Measurements from ENCODE around the gene PPM1B. TPM values are rescaled to one million over a fixed set of nuclear protein-coding genes. Genes with fewer than 3 reads are reported as not detected.
A peak's percentile ranks its signal among the peaks of the same experiment; 100 is the strongest.

Gene PPM1B
- total and polyA plus RNA-seq, 2 experiments from 2014 or later: 17.4 to 19.7 TPM

GRCh38 chr2:44226753-44227152, 58.1 kb downstream of the PPM1B start:
- no peaks in the 10 kb centered on the region for H3K79me2 ChIP-seq (ENCODE audit: insufficient read depth)
- H2AFZ ChIP-seq: no peak overlapping the region
- in situ Hi-C loops (cut with MboI): no loop called here
- H3K9me2 ChIP-seq (ENCODE audit: insufficient read depth): no peaks in the 10 kb centered on the region
- no peak for TF ChIP-seq EZH2phosphoT487 (IDR thresholded peaks at IDR 0.05; ENCODE audit: insufficient read depth, low read depth)
- TF ChIP-seq EZH2 (IDR thresholded peaks at IDR 0.05; ENCODE audit: insufficient read depth, poor library complexity, severe bottlenecking): no peak
- H3K36me3 ChIP-seq (ENCODE audit: low read depth): no peaks in the 10 kb centered on the region
- H3K27ac ChIP-seq: no peak overlapping the region
- H3K9me3 ChIP-seq (ENCODE audit: low read depth): no peaks in the 10 kb centered on the region
- WGBS, 2 experiments (ENCODE audit: low coverage in 1 of 2, low lambda C conversion rate in 2 of 2, missing lambda C conversion rate in 2 of 2): 93 to 95% methylated on average over 2 of the region's 2 CpGs
- no peak overlapping the region for H3K4me3 ChIP-seq
- no peak overlapping the region for H3K9ac ChIP-seq
- no peak overlapping the region for H3K4me2 ChIP-seq (ENCODE audit: unreplicated experiment)
- H3K4me1 ChIP-seq (ENCODE audit: insufficient read depth): no peaks in the 10 kb centered on the region
- no peaks in the 10 kb centered on the region for H4K20me1 ChIP-seq (ENCODE audit: insufficient read depth)
- no peaks in the 10 kb centered on the region for H3K27me3 ChIP-seq (replicated peaks; ENCODE audit: insufficient read depth)
- DNase-seq: no peak
- peaks cover 6% of the 10 kb centered on the region; the same call in 1 of the 2 replicates for H3F3A ChIP-seq (ENCODE audit: insufficient read depth)

- Histone ChIP-seq H3K4me2 (ENCODE audit: unreplicated experiment) (no peak overlapping the region), H3K36me3 (ENCODE audit: low read depth) (no peaks in the 10 kb centered on the region), H3K27me3 (replicated peaks; ENCODE audit: insufficient read depth) (no peaks in the 10 kb centered on the region), H3K4me1 (ENCODE audit: insufficient read depth) (peaks cover 27% of the 10 kb centered on the region), H3K9ac (no peak overlapping the region), H4K20me1 (ENCODE audit: insufficient read depth) (no peaks in the 10 kb centered on the region), H3K79me2 (ENCODE audit: insufficient read depth) (no peaks in the 10 kb centered on the region), H3K4me3 (no peak overlapping the region), H2AFZ (no peak overlapping the region), H3F3A (ENCODE audit: insufficient read depth) (peaks cover 27% of the 10 kb centered on the region; the same call in 1 of the 2 replicates), H3K9me3 (ENCODE audit: low read depth) (no peaks in the 10 kb centered on the region), H3K9me2 (ENCODE audit: insufficient read depth) (no peaks in the 10 kb centered on the region), H3K27ac (no peak overlapping the region)
- WGBS, 2 experiments (ENCODE audit: low coverage in 1 of 2, low lambda C conversion rate in 2 of 2, missing lambda C conversion rate in 2 of 2): 93 to 96% methylated on average over 3 of the region's 3 CpGs
- TF ChIP-seq EZH2phosphoT487 (IDR thresholded peaks at IDR 0.05; ENCODE audit: insufficient read depth, low read depth): no peak
- no peak for TF ChIP-seq EZH2 (IDR thresholded peaks at IDR 0.05; ENCODE audit: insufficient read depth, poor library complexity, severe bottlenecking)
- DNase-seq: no peak
- in situ Hi-C loops (cut with MboI): no loop called here
Measured at GRCh38 chr2:44230378-44230777, 61.7 kb downstream of the PPM1B start.

- TF ChIP-seq EZH2phosphoT487 (IDR thresholded peaks at IDR 0.05; ENCODE audit: insufficient read depth, low read depth): no peak
- TF ChIP-seq EZH2 (IDR thresholded peaks at IDR 0.05; ENCODE audit: insufficient read depth, poor library complexity, severe bottlenecking): no peak
- H3K9me3 ChIP-seq (ENCODE audit: low read depth): no peaks in the 10 kb centered on the region
- no peak overlapping the region for H2AFZ ChIP-seq
- H3F3A ChIP-seq (ENCODE audit: insufficient read depth): peaks cover 29% of the 10 kb centered on the region; the same call in 1 of the 2 replicates
- WGBS, 2 experiments (ENCODE audit: low coverage in 1 of 2, low lambda C conversion rate in 2 of 2, missing lambda C conversion rate in 2 of 2): 26 to 30% methylated on average over 2 of the region's 2 CpGs
- no peaks in the 10 kb centered on the region for H4K20me1 ChIP-seq (ENCODE audit: insufficient read depth)
- H3K27ac ChIP-seq: peak overlapping the region; percentile 1; the same call in 1 of the 2 replicates
- in situ Hi-C loops (cut with MboI): no loop called here
- peaks cover 40% of the 10 kb centered on the region for H3K4me1 ChIP-seq (ENCODE audit: insufficient read depth)
- H3K36me3 ChIP-seq (ENCODE audit: low read depth): no peaks in the 10 kb centered on the region
- no peak overlapping the region for H3K4me3 ChIP-seq
- no peak overlapping the region for H3K9ac ChIP-seq
- H3K79me2 ChIP-seq (ENCODE audit: insufficient read depth): no peaks in the 10 kb centered on the region
- peak overlapping the region; percentile 27 for H3K4me2 ChIP-seq (ENCODE audit: unreplicated experiment)
- peak; percentile 76 for DNase-seq
- no peaks in the 10 kb centered on the region for H3K9me2 ChIP-seq (ENCODE audit: insufficient read depth)
- no peaks in the 10 kb centered on the region for H3K27me3 ChIP-seq (replicated peaks; ENCODE audit: insufficient read depth)
Measured at GRCh38 chr2:44233450-44234128, 64.9 kb downstream of the PPM1B start.

DNA sequence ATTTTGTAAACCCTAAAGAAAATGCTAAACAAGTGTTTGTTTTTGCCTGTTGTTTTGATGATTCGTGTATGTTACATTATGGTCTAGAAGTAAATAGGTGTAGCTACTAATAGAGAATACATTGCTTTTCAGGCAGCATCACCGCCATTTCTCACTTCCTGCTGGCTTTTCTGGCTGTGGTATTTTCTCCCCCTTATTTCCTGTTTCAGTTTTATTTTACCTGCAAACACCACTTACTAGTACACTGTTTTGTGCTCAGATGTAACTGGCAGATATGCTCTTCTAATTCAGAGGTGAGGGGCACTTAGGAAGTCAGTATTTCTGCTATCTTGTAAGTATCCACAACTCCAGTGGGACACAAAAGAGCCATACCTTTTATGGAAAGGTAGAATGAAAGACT, 68.5 kb downstream of the PPM1B start:
- Histone ChIP-seq H3K4me2 (ENCODE audit: unreplicated experiment) (no peak overlapping the region), H3K27me3 (replicated peaks; ENCODE audit: insufficient read depth) (no peaks in the 10 kb centered on the region), H3K27ac (no peak overlapping the region), H3K9me3 (ENCODE audit: low read depth) (no peaks in the 10 kb centered on the region), H3K36me3 (ENCODE audit: low read depth) (no peaks in the 10 kb centered on the region), H3K4me3 (no peak overlapping the region), H3K9ac (no peak overlapping the region), H4K20me1 (ENCODE audit: insufficient read depth) (no peaks in the 10 kb centered on the region), H3F3A (ENCODE audit: insufficient read depth) (peaks cover 24% of the 10 kb centered on the region; the same call in 1 of the 2 replicates), H2AFZ (no peak overlapping the region), H3K9me2 (ENCODE audit: insufficient read depth) (no peaks in the 10 kb centered on the region), H3K4me1 (ENCODE audit: insufficient read depth) (peaks cover 40% of the 10 kb centered on the region), H3K79me2 (ENCODE audit: insufficient read depth) (no peaks in the 10 kb centered on the region)
- 93 to 94% methylated on average over 2 of the region's 2 CpGs for WGBS, 2 experiments (ENCODE audit: low coverage in 1 of 2, low lambda C conversion rate in 2 of 2, missing lambda C conversion rate in 2 of 2)
- in situ Hi-C loops (cut with MboI): no loop called here
- TF ChIP-seq EZH2 (IDR thresholded peaks at IDR 0.05; ENCODE audit: insufficient read depth, poor library complexity, severe bottlenecking): no peak
- no peak for TF ChIP-seq EZH2phosphoT487 (IDR thresholded peaks at IDR 0.05; ENCODE audit: insufficient read depth, low read depth)
- DNase-seq: no peak

All from GM23248 (cell line).